ENCODE data around the gene PTGES3L.

DNA sequence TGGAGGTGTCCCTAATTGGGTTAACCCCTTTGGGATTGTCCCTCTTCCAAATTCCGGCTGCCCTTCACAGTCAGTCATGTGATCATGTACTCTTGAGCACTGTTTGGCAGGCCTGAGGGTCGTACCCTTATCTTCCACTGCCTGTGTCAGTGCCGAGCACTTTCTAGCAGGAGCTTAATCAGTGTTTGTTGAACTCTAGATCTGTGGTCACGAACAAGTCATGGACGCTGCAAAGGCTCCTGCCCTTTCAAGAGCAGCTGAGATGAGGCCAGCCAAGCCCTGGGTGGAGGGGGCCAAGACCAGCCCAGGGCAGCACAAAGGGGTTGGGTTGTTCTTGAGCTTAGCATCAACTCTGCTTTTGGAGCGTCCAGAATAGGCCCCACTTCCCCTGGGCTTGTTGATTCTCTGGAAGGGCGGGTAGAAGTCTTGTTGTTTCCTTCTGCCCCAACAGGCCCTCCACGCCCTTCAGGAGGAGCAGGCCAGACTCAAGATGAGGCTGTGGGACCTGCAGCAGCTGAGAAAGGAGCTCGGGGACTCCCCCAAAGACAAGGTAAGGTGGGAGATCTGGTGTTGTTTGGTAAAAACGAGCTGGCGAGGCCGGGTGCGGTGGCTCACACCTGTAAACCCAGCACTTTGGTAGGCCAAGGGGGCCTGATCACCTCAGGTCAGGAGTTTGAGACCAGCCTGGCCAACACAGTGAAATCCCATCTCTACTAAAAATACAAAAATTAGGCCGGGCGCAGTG is 32.0 kb upstream of the PTGES3L start:
- TF ChIP-seq, protein P1, sequence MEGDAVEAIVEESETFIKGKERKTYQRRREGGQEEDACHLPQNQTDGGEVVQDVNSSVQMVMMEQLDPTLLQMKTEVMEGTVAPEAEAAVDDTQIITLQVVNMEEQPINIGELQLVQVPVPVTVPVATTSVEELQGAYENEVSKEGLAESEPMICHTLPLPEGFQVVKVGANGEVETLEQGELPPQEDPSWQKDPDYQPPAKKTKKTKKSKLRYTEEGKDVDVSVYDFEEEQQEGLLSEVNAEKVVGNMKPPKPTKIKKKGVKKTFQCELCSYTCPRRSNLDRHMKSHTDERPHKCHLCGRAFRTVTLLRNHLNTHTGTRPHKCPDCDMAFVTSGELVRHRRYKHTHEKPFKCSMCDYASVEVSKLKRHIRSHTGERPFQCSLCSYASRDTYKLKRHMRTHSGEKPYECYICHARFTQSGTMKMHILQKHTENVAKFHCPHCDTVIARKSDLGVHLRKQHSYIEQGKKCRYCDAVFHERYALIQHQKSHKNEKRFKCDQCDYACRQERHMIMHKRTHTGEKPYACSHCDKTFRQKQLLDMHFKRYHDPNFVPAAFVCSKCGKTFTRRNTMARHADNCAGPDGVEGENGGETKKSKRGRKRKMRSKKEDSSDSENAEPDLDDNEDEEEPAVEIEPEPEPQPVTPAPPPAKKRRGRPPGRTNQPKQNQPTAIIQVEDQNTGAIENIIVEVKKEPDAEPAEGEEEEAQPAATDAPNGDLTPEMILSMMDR (IDR thresholded peaks at IDR 0.05), result no peak
- no peak for TF ChIP-seq POLR2A (IDR thresholded peaks at IDR 0.05)
